HEK293 (cell line): ENCODE data around the gene CELSR1.
A peak's percentile ranks its signal among the peaks of the same experiment; 100 is the strongest.
"Not testable (repeated sequence)": the region's sequence is repeated elsewhere in the genome, so short reads cannot be mapped to it uniquely, and the experiment has no call there.

Experiments used
- CTCF ChIA-PET: fragments of 350-600 bp; formaldehyde crosslinking; extraction: SDS; loops from one replicate; lab custom pipeline; 2021; ENCODE audit warnings: antibody characterized with exemption; lab: Yijun Ruan, JAX
- POLR2A ChIA-PET: fragments of 300-600 bp; formaldehyde crosslinking; extraction: SDS; loops from one replicate; lab custom pipeline; 2020; ENCODE audit warnings: antibody characterized with exemption, inconsistent platforms; lab: Yijun Ruan, JAX
- H3K27ac ChIP-seq: fragments of 200-500 bp; sonication (Bioruptor generic); 2 replicates; pipeline ENCODE4 v1.5.1; 2014; ENCODE audit warnings: low read depth, low read length, control low read depth, inconsistent platforms; ENCODE audit errors: extremely low read depth
- H3K36me3 ChIP-seq, 2 experiments: fragments of 200-500 bp in 1 of 2; sonication (Bioruptor generic) in 1 of 2; 1 replicate in 1 of 2; 2 replicates in 1 of 2; pipeline ENCODE4 v1.5.1; 2014 to 2017; ENCODE audit warnings: inconsistent platforms in 2 of 2, low read length in 2 of 2; ENCODE audit not compliant: control insufficient read depth in 2 of 2, insufficient read depth in 1 of 2
- H3K4me1 ChIP-seq: fragments of 200-500 bp; sonication (Bioruptor generic); 2 replicates; pipeline ENCODE4 v1.5.1; 2014; ENCODE audit warnings: mild to moderate bottlenecking, low read length, inconsistent platforms; ENCODE audit not compliant: control insufficient read depth, insufficient read depth
- H3K4me3 ChIP-seq: 2 replicates; pipeline ENCODE4 v1.5.1; 2011; ENCODE audit warnings: low read depth, mild to moderate bottlenecking, control low read depth, low read length, moderate library complexity
- H3K9me3 ChIP-seq: fragments of 200-500 bp; sonication (Bioruptor generic); 2 replicates; pipeline ENCODE4 v1.5.1; 2014; ENCODE audit warnings: low read depth, low read length, inconsistent platforms; ENCODE audit not compliant: control insufficient read depth, insufficient read depth
- AEBP2 ChIP-seq: fragments of 450-650 bp; formaldehyde crosslinking; IDR thresholded peaks from 2 replicates; pipeline ENCODE4 v1.5.1; 2016; ENCODE audit warnings: missing biosample characterization, missing genetic modification characterization, borderline replicate concordance
- GLIS1 ChIP-seq: fragments of 450-650 bp; formaldehyde crosslinking; IDR thresholded peaks from 2 replicates; pipeline ENCODE4 v1.5.1; 2016; ENCODE audit warnings: missing biosample characterization, missing genetic modification characterization
- HIC1 ChIP-seq: fragments of 450-650 bp; formaldehyde crosslinking; IDR thresholded peaks from 2 replicates; pipeline ENCODE4 v1.5.1; 2016; ENCODE audit warnings: missing biosample characterization, missing genetic modification characterization
- PATZ1 ChIP-seq: fragments of 450-650 bp; formaldehyde crosslinking; IDR thresholded peaks from 2 replicates; pipeline ENCODE4 v1.5.1; 2016; ENCODE audit warnings: missing biosample characterization, missing genetic modification characterization
- ZFHX2 ChIP-seq: fragments of 450-650 bp; formaldehyde crosslinking; conservative IDR thresholded peaks from 2 replicates; pipeline ENCODE4 v1.5.1; 2016; ENCODE audit warnings: missing biosample characterization, missing genetic modification characterization
- ZNF121 ChIP-seq: fragments of 450-650 bp; formaldehyde crosslinking; IDR thresholded peaks from 2 replicates; pipeline ENCODE4 v1.5.1; 2016; ENCODE audit warnings: missing biosample characterization, missing genetic modification characterization
- ZNF404 ChIP-seq: fragments of 450-650 bp; formaldehyde crosslinking; IDR thresholded peaks from 2 replicates; pipeline ENCODE4 v1.5.1; 2017; ENCODE audit warnings: missing biosample characterization, missing genetic modification characterization
- ZNF426 ChIP-seq: fragments of 450-650 bp; formaldehyde crosslinking; IDR thresholded peaks from 2 replicates; pipeline ENCODE4 v1.5.1; 2017; ENCODE audit warnings: missing biosample characterization, missing genetic modification characterization, mild to moderate bottlenecking, inconsistent platforms, moderate library complexity
- ZNF530 ChIP-seq: fragments of 450-650 bp; formaldehyde crosslinking; IDR thresholded peaks from 2 replicates; pipeline ENCODE4 v1.5.1; 2016; ENCODE audit warnings: low read depth, missing biosample characterization, missing genetic modification characterization
- ZNF585B ChIP-seq: fragments of 450-650 bp; formaldehyde crosslinking; IDR thresholded peaks from 2 replicates; pipeline ENCODE4 v1.5.1; 2016; ENCODE audit warnings: missing biosample characterization, missing genetic modification characterization
- ZNF610 ChIP-seq: fragments of 450-650 bp; formaldehyde crosslinking; IDR thresholded peaks from 2 replicates; pipeline ENCODE4 v1.5.1; 2016; ENCODE audit warnings: missing biosample characterization, missing genetic modification characterization, borderline replicate concordance
- ZNF624 ChIP-seq: fragments of 450-650 bp; formaldehyde crosslinking; IDR thresholded peaks from 2 replicates; pipeline ENCODE4 v1.5.1; 2017; ENCODE audit warnings: missing biosample characterization, missing genetic modification characterization
- ZNF654 ChIP-seq: fragments of 450-650 bp; formaldehyde crosslinking; IDR thresholded peaks from 2 replicates; pipeline ENCODE4 v1.5.1; 2016; ENCODE audit warnings: low read depth, missing biosample characterization, missing genetic modification characterization
- ZNF664 ChIP-seq: fragments of 450-650 bp; formaldehyde crosslinking; IDR thresholded peaks from 2 replicates; pipeline ENCODE4 v1.5.1; 2016; ENCODE audit warnings: missing biosample characterization, missing genetic modification characterization
- TF ChIP-seq, protein P1 (sequence below): fragments of 450-650 bp; formaldehyde crosslinking; conservative IDR thresholded peaks from 2 replicates; pipeline ENCODE4 v1.5.1; 2016; ENCODE audit warnings: low read depth, missing biosample characterization, missing genetic modification characterization

CELSR1 gene

GRCh38 chr22:46501701-46502100 lies 35.7 kb downstream of the CELSR1 start:
- no peak overlapping the region for H3K27ac ChIP-seq
- no peaks in the 10 kb centered on the region for H3K9me3 ChIP-seq
- no peak overlapping the region for H3K4me3 ChIP-seq
- ChIA-PET CTCF (interaction anchor here (0.6 kb wide), 1 partner anchor 134 kb away, joined by 3 read pairs; no protein-coding TSS in a partner anchor), POLR2A (no interaction called here)
- TF ChIP-seq GLIS1 (tag by site-specific recombination) (peak; percentile 21; the same call in 1 of the 2 replicates), ZNF426 (tag by site-specific recombination) (no peak), ZNF664 (0 out of 2 replicates have a peak, but pooled peaks have one; percentile 7), ZFHX2 (tag by site-specific recombination) (no peak), PATZ1 (tag by site-specific recombination) (no peak), HIC1 (tag by site-specific recombination) (no peak), ZNF624 (no peak), ZNF610 (tag by site-specific recombination) (no peak), ZNF404 (no peak), AEBP2 (no peak), ZNF654 (tag by site-specific recombination) (no peak), ZNF585B (tag by site-specific recombination) (no peak), ZNF530 (tag by site-specific recombination) (no peak)
- TF ChIP-seq, protein P1, sequence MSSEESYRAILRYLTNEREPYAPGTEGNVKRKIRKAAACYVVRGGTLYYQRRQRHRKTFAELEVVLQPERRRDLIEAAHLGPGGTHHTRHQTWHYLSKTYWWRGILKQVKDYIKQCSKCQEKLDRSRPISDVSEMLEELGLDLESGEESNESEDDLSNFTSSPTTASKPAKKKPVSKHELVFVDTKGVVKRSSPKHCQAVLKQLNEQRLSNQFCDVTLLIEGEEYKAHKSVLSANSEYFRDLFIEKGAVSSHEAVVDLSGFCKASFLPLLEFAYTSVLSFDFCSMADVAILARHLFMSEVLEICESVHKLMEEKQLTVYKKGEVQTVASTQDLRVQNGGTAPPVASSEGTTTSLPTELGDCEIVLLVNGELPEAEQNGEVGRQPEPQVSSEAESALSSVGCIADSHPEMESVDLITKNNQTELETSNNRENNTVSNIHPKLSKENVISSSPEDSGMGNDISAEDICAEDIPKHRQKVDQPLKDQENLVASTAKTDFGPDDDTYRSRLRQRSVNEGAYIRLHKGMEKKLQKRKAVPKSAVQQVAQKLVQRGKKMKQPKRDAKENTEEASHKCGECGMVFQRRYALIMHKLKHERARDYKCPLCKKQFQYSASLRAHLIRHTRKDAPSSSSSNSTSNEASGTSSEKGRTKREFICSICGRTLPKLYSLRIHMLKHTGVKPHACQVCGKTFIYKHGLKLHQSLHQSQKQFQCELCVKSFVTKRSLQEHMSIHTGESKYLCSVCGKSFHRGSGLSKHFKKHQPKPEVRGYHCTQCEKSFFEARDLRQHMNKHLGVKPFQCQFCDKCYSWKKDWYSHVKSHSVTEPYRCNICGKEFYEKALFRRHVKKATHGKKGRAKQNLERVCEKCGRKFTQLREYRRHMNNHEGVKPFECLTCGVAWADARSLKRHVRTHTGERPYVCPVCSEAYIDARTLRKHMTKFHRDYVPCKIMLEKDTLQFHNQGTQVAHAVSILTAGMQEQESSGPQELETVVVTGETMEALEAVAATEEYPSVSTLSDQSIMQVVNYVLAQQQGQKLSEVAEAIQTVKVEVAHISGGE (tag by site-specific recombination), result no peak
- H3K36me3 ChIP-seq, result no peaks in the 10 kb centered on the region
- H3K4me1 ChIP-seq, result no peaks in the 10 kb centered on the region; the same call in 1 of the 2 replicates

- POLR2A ChIA-PET, H3K27ac ChIP-seq, H3K36me3 ChIP-seq, H3K9me3 ChIP-seq, H3K4me3 ChIP-seq, H3K4me1 ChIP-seq: not testable (repeated sequence)
- CTCF ChIA-PET, result interaction anchor here (0.6 kb wide), 1 partner anchor 133 kb away, joined by 3 read pairs; no protein-coding TSS in a partner anchor
- TF ChIP-seq ZNF121 (tag by site-specific recombination), result 0 out of 2 replicates have a peak, but pooled peaks have one; percentile 23
Observed at GRCh38 chr22:46501265-46501664, 36.2 kb downstream of the CELSR1 start.
